GM21723 (cell line): ENCODE measurements around the gene AKR7A3.
"Not testable (repeated sequence)": the region's sequence is repeated elsewhere in the genome, so short reads cannot be mapped to it uniquely, and the experiment has no call there.

Experiments used
- ATAC-seq: cut with Tn5 transposase; IDR thresholded peaks from one replicate; pipeline ENCODE4 v1.9.1; 2021; ENCODE audit warnings: mild to moderate bottlenecking, moderate library complexity; ENCODE audit not compliant: unreplicated experiment

Gene AKR7A3

DNA sequence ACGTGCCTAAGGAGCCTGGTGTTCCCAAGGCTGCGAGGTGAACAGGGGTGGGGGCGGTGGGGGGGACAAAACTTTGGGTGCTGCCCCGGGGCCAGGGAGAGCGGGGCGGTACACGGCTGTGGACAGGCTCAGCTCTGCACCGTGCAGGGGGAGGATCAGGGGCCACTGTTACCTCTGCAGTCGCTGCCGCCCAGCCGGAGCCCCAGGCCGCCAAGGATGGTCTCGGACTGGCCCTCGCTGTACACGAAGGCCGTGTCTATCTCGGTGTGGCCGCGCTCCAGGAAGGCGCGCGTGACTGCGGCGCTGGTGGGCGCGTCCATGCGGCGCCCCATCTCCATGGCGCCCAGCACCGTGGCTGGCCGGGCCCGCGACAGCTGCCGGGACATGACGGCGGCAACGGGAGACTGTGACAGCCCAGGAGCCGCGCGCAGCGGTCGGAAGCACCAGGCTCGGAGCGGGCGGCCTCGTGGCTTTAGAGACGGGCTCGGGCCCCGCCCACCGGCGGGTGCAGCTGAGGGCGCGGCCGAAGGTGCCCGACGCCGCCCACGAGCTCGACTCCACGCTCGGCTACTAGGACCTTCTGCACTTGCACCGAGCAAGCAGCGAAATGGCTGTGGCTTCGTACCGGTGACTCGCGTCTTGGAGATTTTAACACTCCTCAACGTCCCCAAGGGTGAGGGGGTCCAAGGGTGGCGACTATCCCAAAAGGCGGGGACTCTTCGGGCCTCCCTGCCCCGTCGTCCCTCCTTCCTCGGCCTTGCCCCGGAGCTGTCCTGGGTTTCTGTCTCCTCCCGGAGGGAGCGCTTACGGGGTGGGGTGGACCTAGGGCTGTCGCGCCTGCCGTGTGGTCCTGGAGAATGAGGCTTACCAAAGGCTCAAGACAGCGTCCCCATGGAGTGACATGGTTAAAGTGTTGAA lies at the start of gene AKR7A3:
Gene AKR7A3, minus strand, starts transcription at position 447 of the 918 bp plus-strand sequence. Its CDS starts 61 bp downstream, at position 386.
- not testable (repeated sequence) for ATAC-seq

- no peak for ATAC-seq
Measured at GRCh38 chr1:19338323-19338762, 49.8 kb upstream of the AKR7A3 start.

DNA sequence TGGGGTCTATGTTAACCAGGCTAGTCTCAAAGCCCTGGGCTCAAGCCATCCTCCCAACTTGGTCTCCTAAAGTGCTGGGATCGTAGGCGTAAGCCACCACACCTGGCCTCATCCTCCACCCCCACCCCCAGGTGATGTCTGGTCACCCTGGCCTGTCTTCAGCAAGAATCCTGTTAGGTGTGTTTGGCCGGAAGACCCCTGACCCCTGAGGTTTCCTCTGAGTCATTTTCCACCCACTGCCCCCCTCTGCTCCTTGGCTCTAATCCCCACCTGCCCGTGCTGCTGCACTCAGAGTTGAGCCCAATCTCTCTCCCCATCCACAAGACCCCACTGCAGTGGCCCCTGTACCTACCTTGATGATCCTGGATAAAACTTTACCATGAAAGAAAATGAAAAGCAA lies 48.7 kb upstream of the AKR7A3 start:
- no peak for ATAC-seq

GRCh38 chr1:19336543-19336942 lies 48.0 kb upstream of the AKR7A3 start:
- no peak for ATAC-seq

DNA sequence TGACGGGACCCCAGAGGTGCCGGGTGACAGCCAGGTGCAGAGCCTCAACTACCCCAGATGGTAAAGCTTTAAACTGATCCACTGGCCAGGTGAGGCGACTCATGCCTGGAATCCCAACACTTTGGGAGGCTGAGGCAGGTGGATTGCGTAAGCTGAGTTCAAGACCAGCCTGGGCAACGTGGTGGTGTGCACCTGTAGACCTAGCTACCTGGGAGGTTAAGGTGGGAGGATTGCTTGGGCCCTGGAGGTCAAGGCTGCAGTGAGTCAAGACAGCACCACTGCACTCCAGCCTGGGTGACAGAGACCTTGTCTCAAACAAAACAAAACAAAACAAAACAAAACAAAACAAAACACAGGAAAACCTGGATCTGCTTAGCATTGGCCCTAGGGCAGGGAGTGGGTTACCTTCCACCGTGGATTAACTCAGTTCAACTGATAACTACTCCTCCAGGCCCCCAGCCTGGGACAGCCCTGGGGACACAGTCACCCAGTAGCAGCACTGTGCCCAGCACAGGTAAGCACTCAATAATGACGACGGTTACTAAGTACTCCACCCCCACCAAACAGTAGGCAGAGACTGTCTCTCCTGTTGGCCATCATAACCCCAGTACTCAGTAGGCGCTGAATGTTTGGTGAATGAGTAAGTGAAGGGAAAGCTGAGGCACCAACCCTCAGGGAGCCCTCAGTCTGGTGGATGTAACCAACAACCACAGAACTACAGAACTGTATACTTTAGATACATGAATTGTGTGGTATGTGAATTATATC lies 45.2 kb upstream of the AKR7A3 start:
- no peak for ATAC-seq

- ATAC-seq, result no peak
Measured at GRCh38 chr1:19332832-19333231, 44.3 kb upstream of the AKR7A3 start.

GRCh38 chr1:19331262-19331878 lies 42.8 kb upstream of the AKR7A3 start:
- ATAC-seq, result no peak

DNA sequence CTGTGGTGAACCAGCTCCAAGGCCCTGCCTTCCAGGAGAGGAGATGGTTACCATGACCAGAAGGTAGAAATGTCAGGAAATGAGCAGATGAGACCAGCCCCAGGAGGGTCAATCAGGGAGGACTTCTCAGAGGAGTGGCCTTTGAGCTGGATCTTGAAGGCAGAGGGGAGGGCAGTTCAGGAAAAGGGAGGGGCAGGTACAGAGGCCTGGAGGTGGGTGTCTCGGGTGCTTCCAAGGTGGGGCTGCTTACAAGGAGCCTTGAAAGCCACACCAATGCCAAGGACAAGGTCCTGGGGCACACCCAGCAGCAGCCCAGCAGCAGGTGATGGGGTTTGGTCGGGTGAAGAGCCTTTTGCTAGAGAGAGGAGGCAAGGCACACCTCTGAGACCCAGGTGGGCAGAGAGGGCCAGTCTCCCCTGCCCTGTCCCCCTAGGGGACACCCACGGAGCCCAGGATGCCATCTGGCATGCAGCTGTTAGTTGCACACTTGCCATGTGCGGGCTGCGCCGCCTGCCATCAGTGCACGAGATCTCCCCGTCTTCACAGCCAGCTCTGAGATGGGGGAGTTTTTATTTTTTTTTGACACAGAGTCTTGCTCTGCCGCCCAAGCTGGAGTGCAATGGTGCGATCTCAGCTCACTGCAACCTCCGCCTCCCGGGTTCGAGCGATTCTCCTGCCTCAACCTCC lies 42.0 kb upstream of the AKR7A3 start:
- no peak for ATAC-seq

- no peak for ATAC-seq
Measured at GRCh38 chr1:19329611-19330010, 41.0 kb upstream of the AKR7A3 start.

GRCh38 chr1:19329188-19329587 lies 40.6 kb upstream of the AKR7A3 start:
- ATAC-seq, result no peak

- ATAC-seq, result no peak
Measured at GRCh38 chr1:19328486-19328885, 39.9 kb upstream of the AKR7A3 start.

GRCh38 chr1:19327736-19328135 lies 39.2 kb upstream of the AKR7A3 start:
- ATAC-seq, result no peak

DNA sequence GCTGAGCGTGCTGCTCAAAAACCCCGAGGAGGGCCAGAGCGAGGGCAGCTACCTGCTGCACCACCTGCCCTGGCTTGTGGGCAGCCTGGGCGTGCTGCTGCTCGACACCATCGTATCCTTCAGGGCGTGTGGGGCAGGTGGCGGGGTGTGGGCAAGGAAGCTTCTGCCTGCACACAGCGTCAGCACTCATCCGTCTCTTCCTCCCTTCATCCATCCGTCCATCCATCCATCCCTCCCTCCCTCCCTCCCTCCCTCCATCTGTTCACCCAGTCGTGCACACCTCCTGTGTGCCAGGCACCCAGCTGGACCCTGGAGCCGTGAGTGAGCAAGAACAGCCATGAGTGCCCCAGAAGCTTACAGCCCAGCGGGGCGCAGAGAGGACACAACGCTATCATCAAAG lies 38.7 kb upstream of the AKR7A3 start:
- ATAC-seq, result no peak

DNA sequence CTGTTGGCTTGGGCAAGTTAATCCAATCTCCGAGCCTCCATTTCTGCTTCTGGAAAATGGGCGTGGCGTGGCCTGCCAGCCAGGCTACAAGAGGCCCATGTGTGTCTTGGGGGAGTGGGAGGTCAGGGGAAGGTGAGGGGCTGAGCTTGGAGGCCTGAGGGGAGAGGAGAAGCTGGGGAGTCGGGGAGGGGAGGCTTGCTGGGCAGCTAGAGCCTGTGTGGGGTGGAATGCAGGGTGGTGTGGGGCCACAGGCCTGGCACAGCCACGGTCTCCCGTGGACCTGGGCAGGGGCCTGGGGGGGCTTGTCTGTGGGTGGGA lies 38.1 kb upstream of the AKR7A3 start:
- no peak for ATAC-seq

GRCh38 chr1:19325958-19326747 lies 37.6 kb upstream of the AKR7A3 start:
- no peak for ATAC-seq

DNA sequence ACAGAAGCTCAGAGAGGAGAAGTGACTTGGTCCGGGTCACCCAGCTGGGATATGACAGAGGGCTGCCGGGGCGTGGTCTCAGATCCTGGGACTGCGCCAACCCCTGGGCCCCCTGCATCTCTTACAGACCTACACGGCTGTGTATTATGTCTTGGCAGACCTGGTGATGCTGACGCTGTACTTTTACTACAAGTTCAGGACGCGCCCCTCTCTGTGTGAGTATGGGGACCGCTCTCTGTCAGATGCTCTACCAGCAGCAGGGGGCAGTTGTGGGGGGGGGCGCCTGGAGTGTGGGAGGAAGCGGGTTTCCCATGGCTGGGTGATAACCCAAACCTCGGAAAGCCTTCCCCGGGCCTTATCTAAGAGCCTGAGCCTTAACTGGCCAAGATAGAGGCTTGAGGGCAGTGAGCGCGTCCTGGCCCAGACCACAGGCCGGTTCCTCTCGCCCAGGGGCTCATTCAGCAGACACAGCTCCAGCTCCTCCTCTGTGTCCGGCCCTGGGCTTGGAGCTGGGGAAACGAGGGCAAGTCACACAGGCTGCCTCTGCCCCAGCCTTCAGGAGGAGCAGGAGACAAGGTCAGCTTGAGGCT lies 36.9 kb upstream of the AKR7A3 start:
- ATAC-seq, result no peak

DNA sequence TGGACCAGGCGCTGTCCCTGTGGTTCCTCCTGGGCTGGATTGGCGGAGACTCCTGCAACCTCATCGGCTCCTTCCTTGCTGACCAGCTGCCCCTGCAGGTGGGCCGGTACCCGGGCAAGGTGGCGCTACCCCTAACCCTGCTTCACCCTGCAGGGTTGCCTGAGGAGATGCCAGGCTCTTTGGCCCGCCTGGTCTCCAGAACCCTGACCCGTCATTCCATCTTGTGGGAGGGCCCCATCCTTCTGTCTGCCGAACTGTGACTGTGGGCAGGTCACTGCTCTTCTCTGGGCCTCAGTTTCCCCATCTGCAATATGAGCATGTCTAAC lies 36.1 kb upstream of the AKR7A3 start:
- ATAC-seq, result no peak

DNA sequence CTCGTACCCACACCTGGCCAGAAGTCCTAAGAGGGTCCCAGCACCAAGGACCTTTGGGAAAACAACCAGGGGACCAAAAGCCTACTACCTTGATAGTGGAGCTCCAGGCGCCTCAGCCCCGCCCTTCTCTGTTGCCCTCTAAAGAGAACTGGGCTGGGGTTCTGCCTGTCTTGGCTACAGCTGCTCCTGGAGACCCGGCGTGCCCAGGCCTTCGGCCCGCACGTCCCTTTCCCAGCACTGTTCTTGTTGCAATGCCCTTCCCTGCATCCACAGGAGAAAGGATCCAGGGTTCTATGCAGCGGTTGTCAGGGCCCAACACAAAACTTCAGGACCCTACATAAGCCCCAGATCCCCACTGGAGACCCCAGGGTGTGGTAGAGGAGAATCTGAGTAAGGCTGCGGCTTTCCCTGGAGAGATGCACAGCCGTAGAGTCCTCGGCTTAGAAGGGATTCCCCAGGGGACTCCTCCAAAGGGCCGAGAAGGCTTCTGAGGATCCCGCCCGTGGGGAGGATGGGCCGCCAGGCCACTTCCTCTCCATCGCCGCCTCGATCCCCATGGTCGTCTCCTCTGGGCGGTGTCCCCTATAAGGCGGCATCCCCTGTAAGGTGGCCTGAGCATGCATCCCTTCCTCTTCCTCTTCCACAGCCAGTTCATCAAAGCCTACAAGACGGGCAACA lies 35.6 kb upstream of the AKR7A3 start:
- ATAC-seq, result no peak

- ATAC-seq, result no peak
Measured at GRCh38 chr1:19322481-19322880, 33.9 kb upstream of the AKR7A3 start.
